Measurements from ENCODE around the gene PDE10A.

PDE10A gene

GRCh38 chr6:165404697-165405096 lies 258.3 kb downstream of the PDE10A start:
- peak; percentile 1 for DNase-seq (ENCODE audit: low read depth)
- no peak for TF ChIP-seq CTCF (conservative IDR thresholded peaks at IDR 0.05; ENCODE audit: control insufficient read depth, insufficient read depth, low read depth, low read length)
- no peak overlapping the region for H3K4me3 ChIP-seq (ENCODE audit: control insufficient read depth, low read depth, low read length)

- no peak overlapping the region for H3K4me3 ChIP-seq (ENCODE audit: control insufficient read depth, low read depth, low read length)
- no peak for TF ChIP-seq CTCF (conservative IDR thresholded peaks at IDR 0.05; ENCODE audit: control insufficient read depth, insufficient read depth, low read depth, low read length)
- no peak for DNase-seq (ENCODE audit: low read depth)
These were observed 258.7 kb downstream of the PDE10A start for GRCh38 chr6:165404296-165404695.

- no peak overlapping the region for H3K4me3 ChIP-seq (ENCODE audit: control insufficient read depth, low read depth, low read length)
- TF ChIP-seq CTCF (conservative IDR thresholded peaks at IDR 0.05; ENCODE audit: control insufficient read depth, insufficient read depth, low read depth, low read length), result no peak
- DNase-seq (ENCODE audit: low read depth), result no peak
These were observed 259.9 kb downstream of the PDE10A start for GRCh38 chr6:165403006-165403595.

- no peak overlapping the region for H3K4me3 ChIP-seq (ENCODE audit: control insufficient read depth, low read depth, low read length)
- DNase-seq (ENCODE audit: low read depth), result no peak
- no peak for TF ChIP-seq CTCF (conservative IDR thresholded peaks at IDR 0.05; ENCODE audit: control insufficient read depth, insufficient read depth, low read depth, low read length)
These were observed 261.9 kb downstream of the PDE10A start for GRCh38 chr6:165401092-165401491.

- H3K4me3 ChIP-seq (ENCODE audit: control insufficient read depth, low read depth, low read length), result no peak overlapping the region
- no peak for DNase-seq (ENCODE audit: low read depth)
- no peak for TF ChIP-seq CTCF (conservative IDR thresholded peaks at IDR 0.05; ENCODE audit: control insufficient read depth, insufficient read depth, low read depth, low read length)
These were observed 272.6 kb downstream of the PDE10A start for GRCh38 chr6:165390475-165390874.

GRCh38 chr6:165389534-165389933 lies 273.5 kb downstream of the PDE10A start:
- no peak overlapping the region for H3K4me3 ChIP-seq (ENCODE audit: control insufficient read depth, low read depth, low read length)
- TF ChIP-seq CTCF (conservative IDR thresholded peaks at IDR 0.05; ENCODE audit: control insufficient read depth, insufficient read depth, low read depth, low read length), result no peak
- no peak for DNase-seq (ENCODE audit: low read depth)

- H3K4me3 ChIP-seq (ENCODE audit: control insufficient read depth, low read depth, low read length), result no peak overlapping the region
- TF ChIP-seq CTCF (conservative IDR thresholded peaks at IDR 0.05; ENCODE audit: control insufficient read depth, insufficient read depth, low read depth, low read length), result no peak
- no peak for DNase-seq (ENCODE audit: low read depth)
These were observed 279.7 kb downstream of the PDE10A start for GRCh38 chr6:165383323-165383722.

Measured in fibroblast of mammary gland (primary cell).